ENCODE data around the gene JUN. TPM values are rescaled to one million over a fixed set of nuclear protein-coding genes. Genes with fewer than 3 reads are reported as not detected.

JUN gene
- total RNA-seq, 2 experiments from 2014 or later: 24.2 to 25.9 TPM

DNA sequence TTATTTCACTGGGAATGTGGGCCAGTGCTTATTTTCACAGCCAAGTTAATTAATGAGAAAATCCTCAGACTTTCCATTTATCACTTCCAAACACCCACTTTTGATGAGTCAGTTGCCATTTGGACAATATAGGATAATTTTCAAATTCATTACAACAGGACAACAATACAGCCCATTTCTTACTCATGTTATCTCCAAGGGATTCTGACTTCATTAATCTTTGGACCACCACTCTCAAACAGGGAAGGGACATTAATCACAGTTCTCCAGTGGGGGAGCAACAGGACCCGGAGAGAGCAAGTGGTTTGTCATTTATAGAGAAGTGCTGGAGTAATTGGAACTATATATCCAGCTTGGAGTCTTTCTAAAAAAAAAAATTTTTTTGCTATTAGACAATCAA lies 38.7 kb downstream of the JUN start:
- intact Hi-C loops (cut with micrococcal nuclease): no loop called here
- no peaks in the 10 kb centered on the region for H3K36me3 Mint-ChIP-seq (ENCODE audit: low read depth)
- DNase-seq: no peak
- CTCF ChIA-PET: interaction anchor here (0.7 to 1.4 kb wide), 3 partner anchors 14 to 954 kb away, joined by 3 to 4 read pairs (median 3); no protein-coding TSS in a partner anchor
- no peaks in the 10 kb centered on the region for H3K27me3 Mint-ChIP-seq (ENCODE audit: low read depth)
- H3K27ac Mint-ChIP-seq: no peak overlapping the region
- no peaks in the 10 kb centered on the region for H3K4me1 Mint-ChIP-seq (ENCODE audit: low read depth)
- no peak overlapping the region for H3K4me3 Mint-ChIP-seq
- H3K9me3 Mint-ChIP-seq: no peaks in the 10 kb centered on the region

DNA sequence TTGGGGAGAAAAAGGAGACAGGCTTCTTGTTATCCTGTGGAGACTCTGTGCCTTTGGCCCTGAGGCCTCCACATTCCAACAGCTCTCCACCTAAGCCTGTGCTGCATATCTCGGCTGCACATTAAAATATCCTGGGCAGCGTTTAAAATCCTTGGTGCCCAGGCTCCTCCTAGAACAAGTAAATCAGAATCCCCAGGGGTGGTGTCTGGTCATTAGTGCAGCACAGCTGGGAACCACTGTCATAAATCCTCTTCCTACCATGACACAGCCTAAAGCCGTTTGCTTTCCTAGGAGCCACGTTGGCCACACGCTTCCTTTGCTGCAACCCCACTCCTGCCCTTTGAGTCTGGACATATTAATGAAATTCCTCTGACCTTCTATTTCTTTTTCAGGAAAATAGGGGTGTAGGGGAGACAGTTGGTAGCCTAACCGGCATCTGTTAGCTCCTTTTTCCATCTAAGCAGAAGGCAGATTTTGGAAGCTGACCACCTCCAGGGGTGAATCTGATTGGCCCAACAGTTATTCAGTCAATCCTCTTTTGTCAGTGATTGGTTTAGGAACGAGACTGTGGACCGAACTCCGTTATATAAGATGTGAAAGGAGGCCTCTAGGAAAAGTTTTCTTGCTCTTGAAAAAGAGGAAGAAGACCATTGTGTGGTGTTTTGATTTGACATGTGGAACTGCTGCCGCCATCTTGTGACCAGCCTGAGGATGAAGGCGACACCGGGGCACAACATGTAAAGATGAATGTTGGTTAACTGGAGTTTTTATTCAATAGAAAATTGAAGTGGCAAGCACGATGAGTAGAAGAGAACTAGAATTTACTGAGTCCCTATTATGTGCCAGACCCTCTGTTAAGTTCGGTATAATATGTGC lies 41.9 kb downstream of the JUN start:
- intact Hi-C loops (cut with micrococcal nuclease): loop anchor here (5.0 kb wide), 2 partner anchors 40 to 305 kb away; partner anchors contain the start of gene JUN
- no peaks in the 10 kb centered on the region for H3K36me3 Mint-ChIP-seq (ENCODE audit: low read depth)
- CTCF ChIA-PET: interaction anchor here (0.6 to 1.9 kb wide), 12 partner anchors 14 to 1192 kb away, joined by 3 to 13 read pairs (median 3); no protein-coding TSS in a partner anchor

DNA sequence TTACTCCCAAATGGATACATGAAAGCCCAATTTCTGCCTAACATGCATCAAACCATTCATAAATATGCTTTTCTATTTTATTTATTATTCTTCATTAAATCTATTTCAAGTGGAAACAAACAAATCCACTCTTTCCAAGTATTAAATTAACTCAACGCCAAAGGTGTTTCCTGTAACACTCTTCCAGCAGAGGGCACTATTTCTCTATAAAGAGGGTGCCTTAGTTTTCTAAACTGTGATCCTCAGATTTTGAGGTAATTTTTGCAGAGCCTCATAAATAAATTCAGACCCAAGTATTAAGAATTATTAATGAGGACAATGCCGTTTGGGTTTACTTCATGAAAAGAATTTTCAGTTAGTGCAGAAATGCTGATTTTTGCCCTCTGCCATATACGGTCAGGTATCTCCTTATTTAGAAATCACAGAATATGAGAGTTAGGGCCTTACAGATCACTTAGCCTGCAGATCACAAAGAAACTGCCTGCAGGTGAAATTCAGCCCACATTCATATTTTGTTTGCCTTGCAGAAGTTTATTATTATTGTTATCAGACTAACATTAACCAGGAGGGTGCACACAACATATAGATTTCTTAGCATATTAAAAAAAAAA lies 43.9 kb downstream of the JUN start:
- Mint-ChIP-seq H3K27me3 (ENCODE audit: low read depth) (no peaks in the 10 kb centered on the region), H3K4me1 (ENCODE audit: low read depth) (no peaks in the 10 kb centered on the region), H3K9me3 (no peaks in the 10 kb centered on the region), H3K27ac (no peak overlapping the region), H3K4me3 (no peak overlapping the region), H3K36me3 (ENCODE audit: low read depth) (no peaks in the 10 kb centered on the region)
- CTCF ChIA-PET: interaction anchor here (0.6 to 3.1 kb wide), 9 partner anchors 23 to 1210 kb away, joined by 3 to 13 read pairs (median 4); no protein-coding TSS in a partner anchor
- peak; percentile 15 for DNase-seq
- intact Hi-C loops (cut with micrococcal nuclease): loop anchor here (1.0 to 5.0 kb wide), 7 partner anchors 15 to 1207 kb away; partner anchors contain the start of gene JUN

More for the DNA sequence above, 41.9 kb downstream of the JUN start:
- H3K4me1 Mint-ChIP-seq (ENCODE audit: low read depth): no peaks in the 10 kb centered on the region
- DNase-seq: no peak
- H3K27ac Mint-ChIP-seq: no peak overlapping the region
- no peak overlapping the region for H3K4me3 Mint-ChIP-seq
- H3K9me3 Mint-ChIP-seq: no peaks in the 10 kb centered on the region
- no peaks in the 10 kb centered on the region for H3K27me3 Mint-ChIP-seq (ENCODE audit: low read depth)

GRCh38 chr1:58738876-58739275 lies 45.0 kb downstream of the JUN start:
- Mint-ChIP-seq H3K27ac (no peak overlapping the region), H3K36me3 (ENCODE audit: low read depth) (no peaks in the 10 kb centered on the region), H3K4me1 (ENCODE audit: low read depth) (no peaks in the 10 kb centered on the region), H3K4me3 (no peak overlapping the region), H3K27me3 (ENCODE audit: low read depth) (no peaks in the 10 kb centered on the region), H3K9me3 (no peaks in the 10 kb centered on the region)
- no peak for DNase-seq
- CTCF ChIA-PET: interaction anchor here (0.6 to 3.1 kb wide), 13 partner anchors 9 to 1647 kb away, joined by 3 to 13 read pairs (median 4); no protein-coding TSS in a partner anchor
- intact Hi-C loops (cut with micrococcal nuclease): no loop called here

GRCh38 chr1:58735586-58735985 lies 48.3 kb downstream of the JUN start:
- CTCF ChIA-PET: interaction anchor here (1.0 kb wide), 1 partner anchor 32 kb away, joined by 3 read pairs; no protein-coding TSS in a partner anchor
- Mint-ChIP-seq H3K27ac (no peak overlapping the region), H3K4me3 (no peak overlapping the region), H3K9me3 (no peaks in the 10 kb centered on the region), H3K4me1 (ENCODE audit: low read depth) (no peaks in the 10 kb centered on the region), H3K27me3 (ENCODE audit: low read depth) (no peaks in the 10 kb centered on the region), H3K36me3 (ENCODE audit: low read depth) (no peaks in the 10 kb centered on the region)
- DNase-seq: no peak
- intact Hi-C loops (cut with micrococcal nuclease): no loop called here

DNA sequence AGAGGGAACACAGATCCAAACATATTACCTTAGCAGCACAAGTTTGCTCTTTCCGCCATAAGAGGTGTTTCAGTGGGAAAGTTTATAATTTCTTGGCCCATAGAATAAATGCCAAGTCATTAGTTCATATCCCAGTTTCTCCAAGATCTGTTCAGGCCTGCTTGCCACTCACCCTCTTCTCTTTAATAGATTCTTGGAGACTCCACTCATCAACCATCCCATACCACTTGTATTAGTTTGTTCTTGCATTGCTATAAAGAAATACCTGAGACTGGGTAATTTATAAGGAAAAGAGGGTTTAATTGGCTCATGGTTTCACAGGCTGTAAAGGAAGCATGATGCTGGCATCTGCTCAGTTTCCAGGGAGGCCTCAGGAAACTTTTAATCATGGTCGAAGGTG lies 49.2 kb downstream of the JUN start:
- intact Hi-C loops (cut with micrococcal nuclease): no loop called here
- CTCF ChIA-PET: no interaction called here

GRCh38 chr1:58732087-58732775 lies 51.6 kb downstream of the JUN start:
- DNase-seq: no peak
- H3K4me3 Mint-ChIP-seq: no peak overlapping the region
- H3K27ac Mint-ChIP-seq: no peak overlapping the region
- no peaks in the 10 kb centered on the region for H3K27me3 Mint-ChIP-seq (ENCODE audit: low read depth)
- H3K4me1 Mint-ChIP-seq (ENCODE audit: low read depth): no peaks in the 10 kb centered on the region
- intact Hi-C loops (cut with micrococcal nuclease): no loop called here
- no peaks in the 10 kb centered on the region for H3K9me3 Mint-ChIP-seq
- CTCF ChIA-PET: interaction anchor here (0.6 to 1.0 kb wide), 2 partner anchors 31 to 36 kb away, joined by 3 to 5 read pairs; no protein-coding TSS in a partner anchor
- H3K36me3 Mint-ChIP-seq (ENCODE audit: low read depth): no peaks in the 10 kb centered on the region

More for the DNA sequence above, 49.2 kb downstream of the JUN start:
- Mint-ChIP-seq H3K27ac (no peak overlapping the region), H3K36me3 (ENCODE audit: low read depth) (no peaks in the 10 kb centered on the region), H3K9me3 (no peaks in the 10 kb centered on the region), H3K4me3 (no peak overlapping the region), H3K4me1 (ENCODE audit: low read depth) (no peaks in the 10 kb centered on the region), H3K27me3 (ENCODE audit: low read depth) (no peaks in the 10 kb centered on the region)
- DNase-seq: no peak

Other genes starting within 250 kb of the JUN start
- gene OMA1, start 237.3 kb downstream of the JUN start, total RNA-seq: 10 to 100 TPM; 15.4 to 16.6 TPM
- gene TACSTD2, start 206.8 kb downstream of the JUN start, total RNA-seq: not detected
- 10 to 100 TPM; 27.8 to 28.7 TPM for gene MYSM1, start 84.0 kb downstream of the JUN start, total RNA-seq

Measured in activated naive CD4-positive, alpha-beta T cell treated with anti-CD3 and anti-CD28 coated beads for 36 hours (primary cell).